MCF 10A (cell line): ENCODE data around the gene SLC25A27. TPM values are rescaled to one million over a fixed set of nuclear protein-coding genes. Genes with fewer than 3 reads are reported as not detected.

Experiments
- BruUV-seq: library from RNA; stranded (reverse); fragments of 400-500 nt; replicated peaks from 2 replicates; lab custom pipeline; 2021; lab: Mats Ljungman, UMichigan
- CTCF ChIA-PET: fragments of 300-600 bp; sonication (Branson Sonifier 250); formaldehyde crosslinking; extraction: SDS; loops from one replicate; lab custom pipeline; 2021; ENCODE audit warnings: antibody characterized with exemption, inconsistent platforms; lab: Yijun Ruan, JAX
- POLR2A ChIA-PET: fragments of 300-600, 350-650 bp; sonication (Branson Sonifier 250); formaldehyde crosslinking; extraction: SDS; loops from one replicate; lab custom pipeline; 2020; ENCODE audit warnings: antibody characterized with exemption, inconsistent platforms; lab: Yijun Ruan, JAX
- DNase-seq: peaks from one replicate; pipeline ENCODE4 v3.0.0-alpha.2; 2018; ENCODE audit not compliant: unreplicated experiment
- H3K27ac Mint-ChIP-seq: one replicate; pipeline ENCODE4 v1.8.0; 2022; ENCODE audit warnings: mild to moderate bottlenecking, low read depth, mixed read lengths; ENCODE audit not compliant: unreplicated experiment
- H3K27me3 Mint-ChIP-seq: one replicate; pipeline ENCODE4 v1.8.0; 2022; ENCODE audit warnings: mixed read lengths; ENCODE audit not compliant: insufficient read depth, unreplicated experiment
- H3K36me3 Mint-ChIP-seq: one replicate; pipeline ENCODE4 v1.8.0; 2022; ENCODE audit warnings: mild to moderate bottlenecking, moderate library complexity, mixed read lengths; ENCODE audit not compliant: insufficient read depth, unreplicated experiment
- H3K4me1 Mint-ChIP-seq: one replicate; pipeline ENCODE4 v1.8.0; 2022; ENCODE audit warnings: mixed read lengths; ENCODE audit not compliant: insufficient read depth, unreplicated experiment
- H3K4me3 Mint-ChIP-seq: one replicate; pipeline ENCODE4 v1.8.0; 2022; ENCODE audit warnings: mild to moderate bottlenecking, moderate library complexity, mixed read lengths; ENCODE audit not compliant: unreplicated experiment
- H3K9me3 Mint-ChIP-seq: one replicate; pipeline ENCODE4 v1.8.0; 2022; ENCODE audit warnings: mixed read lengths; ENCODE audit not compliant: unreplicated experiment
- intact Hi-C: fragments of 100-400 bp; cut with micrococcal nuclease; formaldehyde crosslinking; loops from 2 replicates; pipeline ENCODE4 v1.14.1; 2022
- total RNA-seq: library from RNA; stranded (reverse); gene quantifications from 2 replicates; pipeline ENCODE4 v1.2.3, GENCODE V29; 2022
- TF ChIP-seq, protein P1 (sequence below): fragments of 200-600 bp; IDR thresholded peaks from one replicate; pipeline ENCODE4 v1.8.0; 2022; ENCODE audit warnings: antibody characterized with exemption, mild to moderate bottlenecking; ENCODE audit not compliant: unreplicated experiment

Gene SLC25A27
- total RNA-seq, 1 experiment from 2014 or later = 21.7 TPM

DNA sequence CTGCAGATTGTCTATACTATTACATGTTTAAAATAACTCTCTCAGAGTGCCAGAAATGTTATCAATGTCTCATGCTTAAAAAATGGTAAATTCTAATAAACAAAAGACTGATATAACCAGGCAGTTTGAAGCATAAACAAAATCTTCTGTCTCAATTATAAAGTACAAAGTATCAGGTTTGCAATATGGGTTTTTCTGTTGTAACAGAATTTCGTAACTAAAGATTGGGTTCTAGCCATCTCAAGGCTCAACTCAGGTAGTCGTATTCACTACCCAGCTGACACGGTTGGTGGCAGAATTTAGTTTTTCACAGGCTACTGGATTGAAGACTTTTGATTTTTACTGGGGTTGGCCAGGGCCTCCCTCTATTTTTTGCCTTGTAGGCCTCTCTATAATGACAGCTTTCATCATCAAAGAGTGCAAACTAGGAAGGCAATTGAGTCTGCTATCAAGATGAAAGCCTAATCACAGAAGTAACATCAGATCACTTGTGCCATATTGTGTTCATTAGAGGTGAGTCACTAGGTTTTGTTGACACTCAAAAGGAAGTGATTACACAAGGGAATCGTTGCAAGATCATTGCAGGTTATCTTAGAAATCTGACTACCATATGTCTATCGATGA is 3.8 kb upstream of the SLC25A27 start:
- Mint-ChIP-seq H3K27me3 (no peaks in the 10 kb centered on the region), H3K4me3 (peak overlapping the region; percentile 33), H3K9me3 (no peaks in the 10 kb centered on the region), H3K27ac (peak overlapping the region; percentile 57), H3K36me3 (peaks cover 10% of the 10 kb centered on the region), H3K4me1 (peaks cover 18% of the 10 kb centered on the region)
- TF ChIP-seq, protein P1, sequence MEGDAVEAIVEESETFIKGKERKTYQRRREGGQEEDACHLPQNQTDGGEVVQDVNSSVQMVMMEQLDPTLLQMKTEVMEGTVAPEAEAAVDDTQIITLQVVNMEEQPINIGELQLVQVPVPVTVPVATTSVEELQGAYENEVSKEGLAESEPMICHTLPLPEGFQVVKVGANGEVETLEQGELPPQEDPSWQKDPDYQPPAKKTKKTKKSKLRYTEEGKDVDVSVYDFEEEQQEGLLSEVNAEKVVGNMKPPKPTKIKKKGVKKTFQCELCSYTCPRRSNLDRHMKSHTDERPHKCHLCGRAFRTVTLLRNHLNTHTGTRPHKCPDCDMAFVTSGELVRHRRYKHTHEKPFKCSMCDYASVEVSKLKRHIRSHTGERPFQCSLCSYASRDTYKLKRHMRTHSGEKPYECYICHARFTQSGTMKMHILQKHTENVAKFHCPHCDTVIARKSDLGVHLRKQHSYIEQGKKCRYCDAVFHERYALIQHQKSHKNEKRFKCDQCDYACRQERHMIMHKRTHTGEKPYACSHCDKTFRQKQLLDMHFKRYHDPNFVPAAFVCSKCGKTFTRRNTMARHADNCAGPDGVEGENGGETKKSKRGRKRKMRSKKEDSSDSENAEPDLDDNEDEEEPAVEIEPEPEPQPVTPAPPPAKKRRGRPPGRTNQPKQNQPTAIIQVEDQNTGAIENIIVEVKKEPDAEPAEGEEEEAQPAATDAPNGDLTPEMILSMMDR = no peak
- ChIA-PET CTCF (interaction anchor here (0.7 to 2.2 kb wide), 2 partner anchors 9 to 12 kb away, joined by 4 to 6 read pairs; no protein-coding TSS in a partner anchor), POLR2A (interaction anchor here (0.7 to 5.7 kb wide), 3 partner anchors 9 to 691 kb away, joined by 3 to 168 read pairs (median 5); no protein-coding TSS in a partner anchor)
- intact Hi-C loops = no loop called here
- no TSS peak for BruUV-seq
- DNase-seq = peak; percentile 77

DNA sequence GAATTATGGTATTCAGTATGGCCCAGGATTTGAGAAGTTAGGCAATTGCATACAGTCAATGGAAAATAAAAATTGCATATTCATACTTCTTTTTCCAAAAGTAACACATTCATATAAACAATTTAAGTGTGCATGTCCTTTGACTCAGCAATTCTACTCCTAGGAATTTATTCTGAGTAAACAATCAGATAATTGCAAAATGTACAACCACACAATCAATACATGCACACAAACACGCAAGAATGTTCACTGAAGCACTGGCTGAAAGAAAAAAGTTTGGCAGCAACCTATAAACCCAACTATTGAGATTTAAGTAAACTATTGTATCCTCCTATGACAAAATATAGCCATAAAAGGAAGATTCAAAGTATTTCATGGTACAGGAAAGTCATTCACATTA is 1.8 kb upstream of the SLC25A27 start:
- BruUV-seq = no TSS peak
- intact Hi-C loops = no loop called here
- H3K4me3 Mint-ChIP-seq = peak overlapping the region; percentile 85
- peaks cover 10% of the 10 kb centered on the region for H3K36me3 Mint-ChIP-seq
- peak overlapping the region; percentile 96 for H3K27ac Mint-ChIP-seq
- no peaks in the 10 kb centered on the region for H3K9me3 Mint-ChIP-seq
- peaks cover 15% of the 10 kb centered on the region for H3K4me1 Mint-ChIP-seq
- no peaks in the 10 kb centered on the region for H3K27me3 Mint-ChIP-seq
- TF ChIP-seq, protein P1 = no peak
- POLR2A ChIA-PET = interaction anchor here (0.6 to 5.7 kb wide), 6 partner anchors 9 to 153 kb away, joined by 3 to 168 read pairs (median 3); no protein-coding TSS in a partner anchor
- CTCF ChIA-PET = interaction anchor here (0.7 kb wide), 1 partner anchor 28 kb away, joined by 3 read pairs; no protein-coding TSS in a partner anchor
- peak; percentile 28 for DNase-seq

DNA sequence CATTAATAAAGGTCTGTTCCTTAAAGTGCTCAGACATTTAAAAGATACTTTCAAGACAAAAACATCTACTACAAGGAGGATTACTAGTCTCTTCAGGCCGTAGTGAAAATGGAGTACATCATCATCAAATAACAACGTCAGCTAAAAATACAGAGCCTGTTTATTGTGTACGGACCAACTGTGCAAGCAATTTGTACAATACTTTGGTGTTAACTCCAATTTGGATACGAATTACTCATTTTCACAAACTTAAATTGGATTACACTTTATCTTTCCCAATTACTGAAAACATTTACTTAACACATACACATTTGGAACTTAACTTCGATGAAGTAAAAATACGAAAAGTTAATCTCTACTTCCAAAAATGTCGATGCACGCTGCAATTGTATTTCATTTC is 959 bp upstream of the SLC25A27 start:
- no TSS peak for BruUV-seq

DNA sequence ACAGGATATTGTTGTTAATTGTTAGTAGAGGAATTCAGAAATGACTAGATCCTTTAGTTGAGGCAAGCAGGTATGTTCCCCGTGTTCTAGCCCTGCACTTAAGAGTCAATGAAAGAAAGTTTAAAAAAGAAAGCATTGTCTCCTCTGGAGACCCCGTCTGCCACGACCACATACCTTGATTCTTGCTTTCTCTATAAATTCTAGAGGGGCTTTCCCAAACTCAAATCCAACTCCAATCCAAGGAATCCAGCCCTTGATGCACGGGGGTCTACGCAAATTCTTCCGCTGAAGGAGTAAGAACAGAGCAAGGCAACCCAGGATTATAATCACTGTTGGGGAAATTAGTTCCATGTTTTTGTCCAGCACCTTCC is 558 bp upstream of the SLC25A27 start:
- ChIA-PET CTCF (interaction anchor here (1.0 kb wide), 1 partner anchor 16 kb away, joined by 4 read pairs; no protein-coding TSS in a partner anchor), POLR2A (interaction anchor here (0.7 to 5.7 kb wide), 22 partner anchors 9 to 626 kb away, joined by 3 to 168 read pairs (median 4); partner anchors contain the start of gene ADGRF1)
- Mint-ChIP-seq H3K27me3 (no peaks in the 10 kb centered on the region), H3K9me3 (no peaks in the 10 kb centered on the region), H3K4me1 (peaks cover 15% of the 10 kb centered on the region), H3K36me3 (peaks cover 16% of the 10 kb centered on the region), H3K4me3 (peak overlapping the region; percentile 85), H3K27ac (peak overlapping the region; percentile 96)
- intact Hi-C loops = loop anchor here (1.0 kb wide), 1 partner anchor 15 kb away; no protein-coding TSS in a partner anchor
- BruUV-seq = TSS peak; percentile 70
- DNase-seq = no peak
- TF ChIP-seq, protein P1 = no peak

More for the DNA sequence above, 959 bp upstream of the SLC25A27 start:
- intact Hi-C loops = loop anchor here (1.0 kb wide), 1 partner anchor 15 kb away; no protein-coding TSS in a partner anchor
- Mint-ChIP-seq H3K9me3 (no peaks in the 10 kb centered on the region), H3K4me1 (peaks cover 15% of the 10 kb centered on the region), H3K27ac (peak overlapping the region; percentile 96), H3K4me3 (peak overlapping the region; percentile 85), H3K27me3 (no peaks in the 10 kb centered on the region), H3K36me3 (peaks cover 16% of the 10 kb centered on the region)
- CTCF ChIA-PET = no interaction called here
- DNase-seq = peak; percentile 44
- TF ChIP-seq, protein P1 = no peak
- POLR2A ChIA-PET = interaction anchor here (0.6 to 5.7 kb wide), 6 partner anchors 10 to 383 kb away, joined by 3 to 168 read pairs (median 6); no protein-coding TSS in a partner anchor
